HEK293 (cell line): ENCODE data around the gene PRAC2.
A peak's percentile ranks its signal among the peaks of the same experiment; 100 is the strongest.

Source experiments
- GLI4 ChIP-seq: fragments of 450-650 bp; formaldehyde crosslinking; IDR thresholded peaks from 2 replicates; pipeline ENCODE4 v1.5.1; 2016; ENCODE audit warnings: missing biosample characterization, missing genetic modification characterization
- HOXD13 ChIP-seq: sonication (generic); formaldehyde crosslinking; IDR thresholded peaks from 2 replicates; pipeline ENCODE4 v1.8.0; 2022; ENCODE audit warnings: missing genetic modification reagents, borderline replicate concordance
- KLF10 ChIP-seq: fragments of 450-650 bp; IDR thresholded peaks from 2 replicates; pipeline ENCODE4 v1.5.1; 2018; ENCODE audit warnings: missing biosample characterization, mild to moderate bottlenecking, missing genetic modification characterization
- KLF8 ChIP-seq: fragments of 450-650 bp; formaldehyde crosslinking; IDR thresholded peaks from 2 replicates; pipeline ENCODE4 v1.5.1; 2016; ENCODE audit warnings: missing biosample characterization, missing genetic modification characterization
- OSR2 ChIP-seq: fragments of 450-650 bp; formaldehyde crosslinking; IDR thresholded peaks from 2 replicates; pipeline ENCODE4 v1.5.1; 2016; ENCODE audit warnings: missing biosample characterization, missing genetic modification characterization
- PRDM10 ChIP-seq: fragments of 450-650 bp; formaldehyde crosslinking; IDR thresholded peaks from 2 replicates; pipeline ENCODE4 v1.5.1; 2016; ENCODE audit warnings: missing biosample characterization, missing genetic modification characterization
- SP3 ChIP-seq: fragments of 450-650 bp; formaldehyde crosslinking; IDR thresholded peaks from 2 replicates; pipeline ENCODE4 v1.5.1; 2016; ENCODE audit warnings: missing biosample characterization, missing genetic modification characterization
- ZBTB11 ChIP-seq: fragments of 450-650 bp; formaldehyde crosslinking; conservative IDR thresholded peaks from 2 replicates; pipeline ENCODE4 v1.5.1; 2016; ENCODE audit warnings: low read depth, missing biosample characterization, missing genetic modification characterization
- ZBTB26 ChIP-seq: fragments of 450-650 bp; formaldehyde crosslinking; optimal IDR thresholded peaks from 2 replicates; pipeline ENCODE3; 2016; ENCODE audit warnings: missing biosample characterization, mild to moderate bottlenecking, missing genetic modification characterization
- ZBTB48 ChIP-seq: fragments of 450-650 bp; formaldehyde crosslinking; IDR thresholded peaks from 2 replicates; pipeline ENCODE4 v1.5.1; 2016; ENCODE audit warnings: missing biosample characterization, missing genetic modification characterization
- ZFHX2 ChIP-seq: fragments of 450-650 bp; formaldehyde crosslinking; conservative IDR thresholded peaks from 2 replicates; pipeline ENCODE4 v1.5.1; 2016; ENCODE audit warnings: missing biosample characterization, missing genetic modification characterization
- ZNF10 ChIP-seq: fragments of 450-650 bp; formaldehyde crosslinking; IDR thresholded peaks from 2 replicates; pipeline ENCODE4 v1.5.1; 2017; ENCODE audit warnings: missing biosample characterization, missing genetic modification characterization
- ZNF2 ChIP-seq: fragments of 450-650 bp; formaldehyde crosslinking; IDR thresholded peaks from 2 replicates; pipeline ENCODE4 v1.5.1; 2016; ENCODE audit warnings: missing biosample characterization, missing genetic modification characterization
- ZNF280C ChIP-seq: fragments of 450-650 bp; formaldehyde crosslinking; IDR thresholded peaks from 2 replicates; pipeline ENCODE4 v1.5.1; 2016; ENCODE audit warnings: missing biosample characterization, missing genetic modification characterization
- ZNF416 ChIP-seq: fragments of 450-650 bp; formaldehyde crosslinking; IDR thresholded peaks from 2 replicates; pipeline ENCODE4 v1.5.1; 2016; ENCODE audit warnings: missing biosample characterization, missing genetic modification characterization
- ZNF433 ChIP-seq: fragments of 450-650 bp; formaldehyde crosslinking; IDR thresholded peaks from 2 replicates; pipeline ENCODE4 v1.5.1; 2016; ENCODE audit warnings: missing biosample characterization, missing genetic modification characterization, low read depth
- ZNF449 ChIP-seq: fragments of 450-650 bp; formaldehyde crosslinking; IDR thresholded peaks from 2 replicates; pipeline ENCODE4 v1.5.1; 2017; ENCODE audit warnings: missing biosample characterization, mild to moderate bottlenecking, missing genetic modification characterization, moderate library complexity
- ZNF48 ChIP-seq: fragments of 450-650 bp; formaldehyde crosslinking; IDR thresholded peaks from 2 replicates; pipeline ENCODE4 v1.5.1; 2016; ENCODE audit warnings: missing biosample characterization, missing genetic modification characterization
- ZNF488 ChIP-seq: fragments of 450-650 bp; formaldehyde crosslinking; IDR thresholded peaks from 2 replicates; pipeline ENCODE4 v1.5.1; 2016; ENCODE audit warnings: missing biosample characterization, missing genetic modification characterization
- ZNF513 ChIP-seq: fragments of 450-650 bp; IDR thresholded peaks from 2 replicates; pipeline ENCODE4 v1.5.1; 2018; ENCODE audit warnings: missing biosample characterization, missing genetic modification characterization
- ZNF521 ChIP-seq: fragments of 450-650 bp; formaldehyde crosslinking; IDR thresholded peaks from 2 replicates; pipeline ENCODE4 v1.5.1; 2017; ENCODE audit warnings: missing biosample characterization, mild to moderate bottlenecking, missing genetic modification characterization
- ZSCAN16 ChIP-seq: fragments of 450-650 bp; formaldehyde crosslinking; IDR thresholded peaks from 2 replicates; pipeline ENCODE4 v1.5.1; 2016; ENCODE audit warnings: missing biosample characterization, missing genetic modification characterization
- ZSCAN30 ChIP-seq: fragments of 450-650 bp; IDR thresholded peaks from 2 replicates; pipeline ENCODE4 v1.5.1; 2018; ENCODE audit warnings: missing biosample characterization, mild to moderate bottlenecking, missing genetic modification characterization, moderate library complexity
- ZXDB ChIP-seq: fragments of 450-650 bp; formaldehyde crosslinking; IDR thresholded peaks from 2 replicates; pipeline ENCODE4 v1.5.1; 2016; ENCODE audit warnings: missing biosample characterization, missing genetic modification characterization

PRAC2 gene

GRCh38 chr17:48728232-48729231, 5.5 kb downstream of the PRAC2 start, which contains the start of gene HOXB13 (continued):
- TF ChIP-seq ZBTB11 (tag by site-specific recombination), result peak; percentile 43; the same call in 1 of the 2 replicates
- peak; percentile 100 for TF ChIP-seq ZXDB (tag by site-specific recombination)
- TF ChIP-seq ZNF48 (tag by site-specific recombination), result no peak
- TF ChIP-seq KLF8, result peak; percentile 97
- TF ChIP-seq ZFHX2 (tag by site-specific recombination), result peak; percentile 84
- TF ChIP-seq ZNF10 (tag by site-specific recombination), result no peak
- no peak for TF ChIP-seq ZNF280C (tag by site-specific recombination)
- TF ChIP-seq ZNF513 (tag by site-specific recombination), result peak; percentile 74
- peak; percentile 64 for TF ChIP-seq ZNF449 (tag by site-specific recombination)
- 0 out of 2 replicates have a peak, but pooled peaks have one; percentile 38 for TF ChIP-seq ZNF488
- TF ChIP-seq SP3 (tag by site-specific recombination), result peak; percentile 92
- TF ChIP-seq ZNF2 (tag by site-specific recombination), result peak; percentile 99
- TF ChIP-seq HOXD13 (CRISPR knock-in tag), result peak; percentile 88
- TF ChIP-seq ZBTB26 (tag by site-specific recombination), result peak; percentile 66
- TF ChIP-seq OSR2 (tag by site-specific recombination), result no peak
- no peak for TF ChIP-seq ZNF521 (tag by site-specific recombination)
- no peak for TF ChIP-seq ZNF416 (tag by site-specific recombination)
- no peak for TF ChIP-seq ZNF433
- TF ChIP-seq KLF10, result 0 out of 2 replicates have a peak, but pooled peaks have one; percentile 35
- TF ChIP-seq ZBTB48 (tag by site-specific recombination), result peak; percentile 66
- TF ChIP-seq ZSCAN30 (tag by site-specific recombination), result peak; percentile 45
- peak; percentile 87; the same call in 1 of the 2 replicates for TF ChIP-seq GLI4 (tag by site-specific recombination)
- peak; percentile 94 for TF ChIP-seq PRDM10 (tag by site-specific recombination)
- TF ChIP-seq ZSCAN16, result peak; percentile 75
